ENCODE results near the gene PRKN.
"Not testable (repeated sequence)": the region's sequence is repeated elsewhere in the genome, so short reads cannot be mapped to it uniquely, and the experiment has no call there.

The PRKN gene

DNA sequence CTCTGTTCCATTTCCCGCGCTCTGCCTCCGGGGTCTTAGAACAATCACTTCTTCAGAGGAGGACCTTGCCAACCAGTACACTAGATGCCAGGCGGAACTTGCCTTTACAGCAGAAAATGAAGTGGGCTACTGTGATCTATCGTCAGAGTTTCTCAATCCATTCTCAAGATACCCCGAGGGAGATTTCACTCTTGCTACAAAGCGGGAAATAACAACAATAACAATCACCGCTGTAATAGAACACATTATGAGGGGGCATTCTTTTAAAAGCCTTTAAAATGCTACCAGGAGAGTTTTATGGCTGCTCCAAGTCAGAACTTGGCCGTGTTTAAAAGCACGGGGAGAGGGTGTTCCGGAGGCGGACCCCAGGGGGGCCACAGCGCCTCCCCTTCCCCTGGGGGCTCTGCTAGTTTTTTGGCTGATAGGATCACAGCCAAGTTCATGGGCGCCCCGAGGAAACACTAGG is 836.7 kb downstream of the PRKN start:
- no peak overlapping the region for H3K4me3 ChIP-seq (ENCODE audit: low read depth, low read length, poor library complexity, severe bottlenecking)
- H4K20me1 ChIP-seq (ENCODE audit: insufficient read depth, low read length), result no peaks in the 10 kb centered on the region
- H3K4me1 ChIP-seq (ENCODE audit: insufficient read depth, low read length, severe bottlenecking), result no peaks in the 10 kb centered on the region
- no peaks in the 10 kb centered on the region for H3K9me3 ChIP-seq (ENCODE audit: low read length)
- TF ChIP-seq EZH2 (IDR thresholded peaks at IDR 0.05; ENCODE audit: borderline replicate concordance, low read length), result no peak
- TF ChIP-seq, protein P1, sequence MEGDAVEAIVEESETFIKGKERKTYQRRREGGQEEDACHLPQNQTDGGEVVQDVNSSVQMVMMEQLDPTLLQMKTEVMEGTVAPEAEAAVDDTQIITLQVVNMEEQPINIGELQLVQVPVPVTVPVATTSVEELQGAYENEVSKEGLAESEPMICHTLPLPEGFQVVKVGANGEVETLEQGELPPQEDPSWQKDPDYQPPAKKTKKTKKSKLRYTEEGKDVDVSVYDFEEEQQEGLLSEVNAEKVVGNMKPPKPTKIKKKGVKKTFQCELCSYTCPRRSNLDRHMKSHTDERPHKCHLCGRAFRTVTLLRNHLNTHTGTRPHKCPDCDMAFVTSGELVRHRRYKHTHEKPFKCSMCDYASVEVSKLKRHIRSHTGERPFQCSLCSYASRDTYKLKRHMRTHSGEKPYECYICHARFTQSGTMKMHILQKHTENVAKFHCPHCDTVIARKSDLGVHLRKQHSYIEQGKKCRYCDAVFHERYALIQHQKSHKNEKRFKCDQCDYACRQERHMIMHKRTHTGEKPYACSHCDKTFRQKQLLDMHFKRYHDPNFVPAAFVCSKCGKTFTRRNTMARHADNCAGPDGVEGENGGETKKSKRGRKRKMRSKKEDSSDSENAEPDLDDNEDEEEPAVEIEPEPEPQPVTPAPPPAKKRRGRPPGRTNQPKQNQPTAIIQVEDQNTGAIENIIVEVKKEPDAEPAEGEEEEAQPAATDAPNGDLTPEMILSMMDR (IDR thresholded peaks at IDR 0.05; ENCODE audit: low read length), result no peak
- H3F3A ChIP-seq (ENCODE audit: insufficient read depth, low read length), result no peaks in the 10 kb centered on the region
- no peaks in the 10 kb centered on the region for H3K36me3 ChIP-seq (ENCODE audit: insufficient read depth, low read length)
- H3K79me2 ChIP-seq (ENCODE audit: insufficient read depth, low read length), result no peaks in the 10 kb centered on the region
- no peak overlapping the region for H3K27ac ChIP-seq (ENCODE audit: low read depth, low read length, poor library complexity, severe bottlenecking)
- H3K9me2 ChIP-seq (ENCODE audit: low read depth, low read length), result no peaks in the 10 kb centered on the region
- no peak overlapping the region for H3K4me2 ChIP-seq (ENCODE audit: low read length)
- no peak overlapping the region for H2AFZ ChIP-seq (ENCODE audit: low read length)
- H3K9ac ChIP-seq (ENCODE audit: low read length), result no peak overlapping the region
- H3K27me3 ChIP-seq (ENCODE audit: insufficient read depth, low read length), result no peaks in the 10 kb centered on the region

DNA sequence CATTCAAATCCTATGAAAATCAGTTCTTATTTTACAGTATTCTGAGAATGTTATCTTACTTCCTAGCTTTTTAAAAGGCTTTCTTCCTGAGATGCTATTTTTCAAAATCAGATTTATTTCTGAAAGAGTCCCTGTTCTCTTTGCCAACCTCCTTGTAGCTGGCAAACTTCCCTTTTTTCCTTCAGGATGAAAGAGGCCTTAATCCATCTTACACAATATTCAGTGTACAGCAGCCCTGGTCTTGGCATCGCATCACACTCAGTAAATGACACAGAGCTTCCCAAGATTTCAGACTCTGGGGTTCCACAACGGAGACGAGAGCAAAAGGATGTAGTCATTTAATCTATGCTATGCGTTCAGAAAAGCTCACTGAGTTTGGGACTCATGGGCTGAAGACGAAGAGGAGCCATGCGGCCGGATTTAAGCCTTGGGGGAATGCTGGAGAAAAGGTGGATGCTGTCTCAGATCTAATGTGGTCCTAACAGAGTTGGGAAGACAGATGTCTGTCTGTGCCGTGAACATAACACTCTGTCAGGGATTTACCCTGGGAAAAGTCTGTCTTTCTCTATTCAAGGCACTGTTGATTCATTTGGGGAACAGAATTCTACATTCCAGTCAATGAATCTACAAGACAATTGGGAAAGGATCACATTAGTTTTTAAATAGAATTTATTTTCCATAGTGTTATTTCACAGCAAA is 837.3 kb downstream of the PRKN start:
- H3K27me3 ChIP-seq (ENCODE audit: insufficient read depth, low read length), result no peaks in the 10 kb centered on the region
- no peaks in the 10 kb centered on the region for H3K9me3 ChIP-seq (ENCODE audit: low read length)
- no peak overlapping the region for H2AFZ ChIP-seq (ENCODE audit: low read length)
- no peaks in the 10 kb centered on the region for H3F3A ChIP-seq (ENCODE audit: insufficient read depth, low read length)
- H3K9ac ChIP-seq (ENCODE audit: low read length), result no peak overlapping the region
- H3K4me3 ChIP-seq (ENCODE audit: low read depth, low read length, poor library complexity, severe bottlenecking), result no peak overlapping the region
- H3K4me1 ChIP-seq (ENCODE audit: insufficient read depth, low read length, severe bottlenecking), result no peaks in the 10 kb centered on the region
- H3K27ac ChIP-seq (ENCODE audit: low read depth, low read length, poor library complexity, severe bottlenecking), result no peak overlapping the region
- no peaks in the 10 kb centered on the region for H3K36me3 ChIP-seq (ENCODE audit: insufficient read depth, low read length)
- H3K4me2 ChIP-seq (ENCODE audit: low read length), result no peak overlapping the region
- no peaks in the 10 kb centered on the region for H3K79me2 ChIP-seq (ENCODE audit: insufficient read depth, low read length)
- no peaks in the 10 kb centered on the region for H4K20me1 ChIP-seq (ENCODE audit: insufficient read depth, low read length)
- no peaks in the 10 kb centered on the region for H3K9me2 ChIP-seq (ENCODE audit: low read depth, low read length)
- TF ChIP-seq EZH2 (IDR thresholded peaks at IDR 0.05; ENCODE audit: borderline replicate concordance, low read length), result no peak
- TF ChIP-seq, protein P1 (IDR thresholded peaks at IDR 0.05; ENCODE audit: low read length), result no peak

DNA sequence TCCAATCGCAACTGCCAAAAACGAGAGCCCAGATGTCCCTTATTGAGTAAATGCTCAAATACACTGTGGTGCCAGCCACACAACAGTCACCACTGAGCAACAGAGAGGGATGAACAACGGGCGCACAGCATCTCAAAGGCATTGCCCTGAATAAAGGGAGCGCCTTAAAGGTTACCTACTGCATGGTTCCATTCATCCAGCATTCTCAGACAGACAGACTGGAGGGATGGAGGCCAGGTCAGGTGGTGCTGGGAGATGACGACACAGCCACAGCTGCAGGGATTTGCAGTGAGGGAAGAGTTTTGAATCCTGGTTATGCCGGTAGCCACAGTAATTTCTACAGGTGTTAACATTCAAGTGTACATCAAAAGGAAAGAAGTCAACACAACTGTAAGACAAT is 838.2 kb downstream of the PRKN start:
- no peak overlapping the region for H2AFZ ChIP-seq (ENCODE audit: low read length)
- no peaks in the 10 kb centered on the region for H3K4me1 ChIP-seq (ENCODE audit: insufficient read depth, low read length, severe bottlenecking)
- H3K27me3 ChIP-seq (ENCODE audit: insufficient read depth, low read length), result no peaks in the 10 kb centered on the region
- no peak overlapping the region for H3K4me2 ChIP-seq (ENCODE audit: low read length)
- H3K9me2 ChIP-seq (ENCODE audit: low read depth, low read length), result no peaks in the 10 kb centered on the region
- H3K4me3 ChIP-seq (ENCODE audit: low read depth, low read length, poor library complexity, severe bottlenecking), result no peak overlapping the region
- H3K9ac ChIP-seq (ENCODE audit: low read length), result no peak overlapping the region
- H3K27ac ChIP-seq (ENCODE audit: low read depth, low read length, poor library complexity, severe bottlenecking), result no peak overlapping the region
- TF ChIP-seq, protein P1 (IDR thresholded peaks at IDR 0.05; ENCODE audit: low read length), result no peak
- TF ChIP-seq EZH2 (IDR thresholded peaks at IDR 0.05; ENCODE audit: borderline replicate concordance, low read length), result no peak
- H3K36me3 ChIP-seq (ENCODE audit: insufficient read depth, low read length), result no peaks in the 10 kb centered on the region
- H3F3A ChIP-seq (ENCODE audit: insufficient read depth, low read length), result no peaks in the 10 kb centered on the region
- H3K79me2 ChIP-seq (ENCODE audit: insufficient read depth, low read length), result no peaks in the 10 kb centered on the region
- H3K9me3 ChIP-seq (ENCODE audit: low read length), result no peaks in the 10 kb centered on the region
- H4K20me1 ChIP-seq (ENCODE audit: insufficient read depth, low read length), result no peaks in the 10 kb centered on the region

DNA sequence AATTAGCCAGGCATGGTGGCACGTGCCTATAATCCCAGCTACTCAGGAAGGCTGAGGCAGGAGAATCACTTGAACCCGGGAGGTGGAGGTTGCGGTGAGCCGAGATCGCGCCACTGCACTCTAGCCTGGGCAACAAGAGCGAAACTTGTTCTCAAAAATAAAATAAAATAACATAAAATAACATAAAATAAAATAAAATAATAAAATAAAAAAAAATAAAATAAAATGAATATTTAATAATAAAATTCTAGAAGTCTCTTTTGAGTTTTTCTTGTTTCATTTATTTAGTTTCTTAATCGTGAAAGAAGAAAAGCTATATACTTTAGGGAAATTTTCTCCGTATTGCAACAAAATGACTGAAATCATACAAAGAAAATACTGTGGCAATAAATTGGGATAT is 841.0 kb downstream of the PRKN start:
- not testable (repeated sequence) for H3K4me3 ChIP-seq (ENCODE audit: low read depth, low read length, poor library complexity, severe bottlenecking); H3K27ac ChIP-seq (ENCODE audit: low read depth, low read length, poor library complexity, severe bottlenecking); H3F3A ChIP-seq (ENCODE audit: insufficient read depth, low read length); H3K36me3 ChIP-seq (ENCODE audit: insufficient read depth, low read length); H3K9me3 ChIP-seq (ENCODE audit: low read length); H4K20me1 ChIP-seq (ENCODE audit: insufficient read depth, low read length); H3K27me3 ChIP-seq (ENCODE audit: insufficient read depth, low read length); H3K9ac ChIP-seq (ENCODE audit: low read length); H3K4me2 ChIP-seq (ENCODE audit: low read length); H3K79me2 ChIP-seq (ENCODE audit: insufficient read depth, low read length); H3K4me1 ChIP-seq (ENCODE audit: insufficient read depth, low read length, severe bottlenecking); H2AFZ ChIP-seq (ENCODE audit: low read length); H3K9me2 ChIP-seq (ENCODE audit: low read depth, low read length)

Measured in OCI-LY1 (cell line).